HG03439 (cell line): ENCODE data around the gene VAMP4.

Experiments used
- ATAC-seq: cut with Tn5 transposase; IDR thresholded peaks from one replicate; pipeline ENCODE4 v1.9.1; 2021; ENCODE audit warnings: mild to moderate bottlenecking, moderate library complexity; ENCODE audit not compliant: unreplicated experiment

Gene VAMP4

GRCh38 chr1:171653796-171654195 lies 88.1 kb downstream of the VAMP4 start:
- ATAC-seq, result no peak

- ATAC-seq, result no peak
Measured at GRCh38 chr1:171652234-171652822, 89.5 kb downstream of the VAMP4 start, which contains the start of gene MYOC. Gene MYOC (minus strand): TSS chr1:171652688. CDS start chr1:171652611, 77 bp downstream.
